Measurements from ENCODE around the gene NSUN2.

The NSUN2 gene

GRCh38 chr5:6553972-6554371 lies 78.9 kb downstream of the NSUN2 start:
- no peak for DNase-seq

DNA sequence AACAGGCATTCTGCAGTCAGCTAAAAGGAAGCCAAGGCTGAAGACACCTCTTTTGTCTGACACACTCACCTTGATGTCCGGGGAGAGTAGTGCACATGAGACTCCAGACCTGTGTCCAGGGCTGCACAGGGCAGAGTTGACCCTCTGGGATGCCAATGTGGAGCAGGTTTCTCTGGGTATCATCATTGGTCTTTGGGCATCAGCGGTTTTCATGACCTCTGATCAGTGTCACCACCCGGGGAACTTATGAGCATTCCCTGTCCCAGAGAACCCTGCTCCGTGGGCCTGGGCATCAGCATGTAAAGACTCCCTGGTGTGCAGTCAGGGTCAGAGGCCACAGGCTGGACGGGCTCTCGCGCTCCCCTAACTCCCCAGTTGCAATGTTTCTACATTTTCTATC lies 80.2 kb downstream of the NSUN2 start:
- no peak for DNase-seq

GRCh38 chr5:6551955-6552313 lies 80.9 kb downstream of the NSUN2 start:
- DNase-seq = no peak

DNA sequence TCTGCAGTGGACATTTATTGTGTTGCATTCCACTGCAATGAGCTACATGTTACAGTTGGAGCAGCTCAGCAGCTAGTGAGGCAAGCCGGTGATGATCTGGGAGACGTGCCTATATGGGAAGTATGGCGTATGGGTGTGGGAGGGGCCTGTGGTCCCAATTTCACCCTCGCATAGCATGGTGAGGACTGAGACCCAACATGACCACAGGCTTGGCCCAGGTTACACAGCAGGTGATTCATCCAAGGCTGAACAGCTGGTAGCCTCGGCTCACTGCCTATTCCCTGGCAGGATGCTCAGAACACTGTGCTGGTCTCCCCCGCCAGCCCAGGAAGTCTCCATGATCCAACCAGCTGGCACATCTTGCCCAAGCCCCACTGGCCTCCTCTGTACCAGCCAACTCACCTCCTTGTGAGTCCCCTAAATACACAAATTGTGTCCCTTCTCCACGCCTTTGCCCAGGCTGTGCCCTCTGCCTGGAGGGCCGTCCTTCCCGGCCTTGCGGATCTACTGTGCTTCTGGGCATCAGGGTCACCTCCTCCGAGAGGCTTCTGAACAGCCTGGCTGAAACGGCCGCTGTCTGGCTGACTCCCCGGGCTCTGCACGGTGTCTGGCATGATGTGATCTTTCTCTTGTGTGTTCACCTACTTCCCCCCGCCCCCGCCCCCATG lies 81.4 kb downstream of the NSUN2 start:
- DNase-seq = no peak

DNA sequence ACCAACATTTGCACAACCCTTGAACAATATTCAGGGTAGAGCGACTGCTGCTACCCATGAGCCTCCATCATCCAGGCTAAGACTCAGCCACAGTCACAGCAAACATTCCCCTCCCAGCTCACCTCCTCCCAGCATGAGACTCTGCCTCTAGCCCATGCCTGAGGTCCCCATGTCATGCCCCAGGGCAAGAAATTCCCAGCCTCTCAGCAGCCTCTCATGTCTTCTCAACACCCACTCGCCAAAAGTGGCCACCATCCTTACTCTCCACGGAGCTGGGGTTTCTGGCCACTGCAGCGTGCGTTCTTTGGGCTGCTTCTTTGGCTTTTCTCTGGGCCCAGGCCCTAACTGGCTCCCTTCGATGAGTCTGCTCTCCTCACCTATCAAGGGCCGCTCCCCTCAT lies 82.2 kb downstream of the NSUN2 start:
- DNase-seq = no peak
